Osteoblast (primary cell): ENCODE measurements around the gene WRAP73. TPM values are rescaled to one million over a fixed set of nuclear protein-coding genes. Genes with fewer than 3 reads are reported as not detected.

Source experiments
- DNase-seq: peaks from one replicate; pipeline ENCODE4 v3.0.0; 2011; ENCODE audit warnings: low spot score, mixed read lengths; ENCODE audit not compliant: insufficient read length; ENCODE audit errors: missing footprints
- H2AFZ ChIP-seq: 2 replicates; pipeline ENCODE4 v1.6.0; 2011; ENCODE audit warnings: mild to moderate bottlenecking, low read length
- H3K27ac ChIP-seq: 2 replicates; pipeline ENCODE4 v1.5.1; 2011; ENCODE audit warnings: mild to moderate bottlenecking, low read depth, low read length, moderate library complexity
- H3K27me3 ChIP-seq: 2 replicates; pipeline ENCODE4 v1.6.0; 2012; ENCODE audit warnings: mild to moderate bottlenecking, control low read depth, inconsistent platforms, low read length, moderate library complexity; ENCODE audit not compliant: insufficient read depth
- H3K36me3 ChIP-seq: 2 replicates; pipeline ENCODE4 v1.5.1; 2011; ENCODE audit warnings: mild to moderate bottlenecking, low read length, control low read depth, moderate library complexity; ENCODE audit not compliant: insufficient read depth
- H3K4me1 ChIP-seq: 2 replicates; pipeline ENCODE4 v1.5.1; 2011; ENCODE audit warnings: mild to moderate bottlenecking, low read length, control low read depth, moderate library complexity; ENCODE audit not compliant: insufficient read depth
- H3K4me2 ChIP-seq: 2 replicates; pipeline ENCODE4 v1.6.0; 2011; ENCODE audit warnings: mild to moderate bottlenecking, low read length; ENCODE audit not compliant: insufficient read depth
- H3K4me3 ChIP-seq: fragments of 200-600 bp; sonication (generic); 3 replicates; pipeline ENCODE4 v1.5.1; 2012; ENCODE audit warnings: mild to moderate bottlenecking, low read length, inconsistent platforms; ENCODE audit not compliant: insufficient read depth
- H3K79me2 ChIP-seq: 2 replicates; pipeline ENCODE4 v1.6.0; 2012; ENCODE audit warnings: mild to moderate bottlenecking, low read length, control low read depth, inconsistent platforms; ENCODE audit not compliant: insufficient read depth
- H3K9me3 ChIP-seq: 2 replicates; pipeline ENCODE4 v1.5.1; 2011; ENCODE audit warnings: low read depth, low read length, control low read depth
- H4K20me1 ChIP-seq: 2 replicates; pipeline ENCODE4 v1.6.0; 2012; ENCODE audit warnings: mild to moderate bottlenecking, low read length, control low read depth; ENCODE audit not compliant: insufficient read depth
- CTCF ChIP-seq: IDR thresholded peaks from 2 replicates; pipeline ENCODE4 v1.5.1; 2011; ENCODE audit warnings: mild to moderate bottlenecking, low read depth, low read length, moderate library complexity; ENCODE audit errors: extremely low read depth
- total RNA-seq: library from RNA; depleted of rRNA; stranded (reverse); fragments of >200 nt; gene quantifications from 2 replicates; pipeline ENCODE4 v1.2.3, GENCODE V29; 2012

Gene WRAP73
- total RNA-seq, 1 donor, result 9.8 TPM

- TF ChIP-seq CTCF, result no peak
- no peak overlapping the region for H3K27ac ChIP-seq
- no peaks in the 10 kb centered on the region for H3K36me3 ChIP-seq
- DNase-seq, result peak; percentile 93
- H3K79me2 ChIP-seq, result no peaks in the 10 kb centered on the region
- peaks cover 30% of the 10 kb centered on the region for H3K27me3 ChIP-seq
- no peak overlapping the region for H3K4me3 ChIP-seq
- peaks cover 6% of the 10 kb centered on the region for H3K4me1 ChIP-seq
- H3K9me3 ChIP-seq, result no peaks in the 10 kb centered on the region
- no peak overlapping the region for H2AFZ ChIP-seq
- H3K4me2 ChIP-seq, result no peak overlapping the region
- no peaks in the 10 kb centered on the region for H4K20me1 ChIP-seq
Measured at GRCh38 chr1:3609016-3609768, 40.7 kb downstream of the WRAP73 start.

- Histone ChIP-seq H3K27me3 (peaks cover 30% of the 10 kb centered on the region), H3K4me1 (peaks cover under 1% of the 10 kb centered on the region), H2AFZ (no peak overlapping the region), H3K4me2 (no peak overlapping the region), H3K79me2 (no peaks in the 10 kb centered on the region), H4K20me1 (no peaks in the 10 kb centered on the region), H3K9me3 (no peaks in the 10 kb centered on the region), H3K27ac (no peak overlapping the region), H3K36me3 (no peaks in the 10 kb centered on the region), H3K4me3 (no peak overlapping the region)
- no peak for TF ChIP-seq CTCF
- peak; percentile 76 for DNase-seq
Measured at GRCh38 chr1:3608154-3608553, 41.7 kb downstream of the WRAP73 start.

GRCh38 chr1:3607703-3608065 lies 42.2 kb downstream of the WRAP73 start:
- peak; percentile 27 for DNase-seq
- peaks cover 28% of the 10 kb centered on the region for H3K27me3 ChIP-seq

More at GRCh38 chr1:3607703-3608065, 42.2 kb downstream of the WRAP73 start:
- TF ChIP-seq CTCF, result no peak
- no peaks in the 10 kb centered on the region for H3K9me3 ChIP-seq
- no peak overlapping the region for H2AFZ ChIP-seq
- no peaks in the 10 kb centered on the region for H3K79me2 ChIP-seq
- H3K4me3 ChIP-seq, result no peak overlapping the region
- H3K4me1 ChIP-seq, result no peaks in the 10 kb centered on the region
- no peak overlapping the region for H3K4me2 ChIP-seq
- H4K20me1 ChIP-seq, result no peaks in the 10 kb centered on the region
- H3K36me3 ChIP-seq, result no peaks in the 10 kb centered on the region
- H3K27ac ChIP-seq, result no peak overlapping the region
